ENCODE results near the gene PLCB4.
"Not testable (repeated sequence)": the region's sequence is repeated elsewhere in the genome, so short reads cannot be mapped to it uniquely, and the experiment has no call there.

PLCB4 gene

DNA sequence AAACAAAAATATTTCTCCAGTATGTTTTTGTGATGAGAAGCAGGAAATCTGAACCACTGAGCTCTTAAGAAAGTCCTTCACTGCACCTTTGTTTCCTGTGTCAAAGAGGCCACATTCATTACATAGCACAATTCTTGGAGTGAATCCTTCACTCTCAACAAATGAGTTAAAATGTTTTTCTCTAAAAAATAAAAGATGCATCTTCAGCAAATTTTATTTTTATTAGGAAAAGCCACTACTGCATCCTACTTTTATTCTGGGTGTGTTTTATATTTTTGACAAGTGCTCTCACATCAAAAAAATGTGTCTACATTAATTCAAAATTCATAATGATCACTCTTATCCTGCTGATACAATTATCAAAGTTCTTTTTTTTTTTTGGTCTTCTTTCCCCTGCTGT is 76.3 kb downstream of the PLCB4 start:
- no peak for DNase-seq

DNA sequence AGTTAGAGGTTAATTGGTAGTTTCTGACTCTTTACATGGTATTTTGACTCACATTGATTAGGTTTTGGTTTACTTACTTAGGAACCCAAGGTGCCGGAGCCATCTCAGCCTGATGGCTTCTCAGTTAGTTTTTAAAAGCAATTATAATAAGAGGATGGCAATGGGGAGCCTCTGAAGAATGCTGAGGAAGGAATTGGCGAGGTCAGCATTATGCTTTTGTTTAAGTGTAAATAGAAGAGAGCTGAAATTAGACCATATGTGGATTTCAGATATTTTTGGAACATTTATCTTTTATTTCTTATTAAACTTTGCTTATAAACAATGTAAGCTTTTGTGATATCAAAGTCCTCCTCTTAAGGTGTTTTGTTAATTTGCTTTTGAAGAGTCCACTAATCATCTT is 77.8 kb downstream of the PLCB4 start:
- no peak for DNase-seq

DNA sequence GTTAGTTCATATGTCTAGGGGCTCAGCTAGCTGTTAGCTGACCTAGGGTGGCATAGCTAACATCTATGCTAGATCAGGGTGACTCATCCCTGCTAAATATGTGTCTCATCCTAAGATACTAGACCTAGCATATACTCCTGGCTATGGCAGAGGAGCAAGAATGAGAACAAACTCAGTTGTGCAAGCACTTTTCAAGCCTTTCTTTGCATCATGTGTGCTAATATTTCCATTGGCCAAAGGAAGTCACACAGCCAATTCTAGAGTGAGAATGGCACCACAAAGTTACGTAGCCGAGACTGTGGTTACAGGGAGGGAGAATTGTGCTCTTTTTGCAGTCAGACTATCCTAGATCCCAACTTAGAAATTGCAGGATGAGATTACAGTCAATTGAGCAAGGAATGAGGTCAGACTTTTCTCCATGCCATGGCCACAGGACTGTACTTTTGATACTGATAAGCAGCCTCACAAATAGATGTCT is 78.7 kb downstream of the PLCB4 start:
- DNase-seq = no peak

DNA sequence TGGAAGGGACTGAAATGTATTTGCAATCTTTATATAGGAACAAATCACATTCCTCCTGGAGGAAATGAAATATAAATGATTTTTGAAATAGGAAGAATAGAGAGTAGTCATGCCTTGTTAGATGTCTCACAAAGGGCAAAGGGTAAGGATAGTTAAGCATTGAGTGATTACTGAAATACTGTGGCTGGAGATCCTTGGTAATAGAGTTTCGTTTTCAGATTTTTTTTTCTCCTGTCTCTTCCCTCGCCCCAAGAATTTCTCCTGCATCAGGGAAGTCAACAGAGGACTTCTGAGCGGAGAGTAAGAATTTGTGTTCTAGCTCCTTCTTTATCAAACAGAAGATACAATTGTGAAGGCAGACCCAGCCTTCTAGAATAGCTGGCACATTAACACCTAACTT is 79.4 kb downstream of the PLCB4 start:
- DNase-seq = no peak

GRCh38 chr20:9149087-9149486 is 80.2 kb downstream of the PLCB4 start:
- DNase-seq = no peak

DNA sequence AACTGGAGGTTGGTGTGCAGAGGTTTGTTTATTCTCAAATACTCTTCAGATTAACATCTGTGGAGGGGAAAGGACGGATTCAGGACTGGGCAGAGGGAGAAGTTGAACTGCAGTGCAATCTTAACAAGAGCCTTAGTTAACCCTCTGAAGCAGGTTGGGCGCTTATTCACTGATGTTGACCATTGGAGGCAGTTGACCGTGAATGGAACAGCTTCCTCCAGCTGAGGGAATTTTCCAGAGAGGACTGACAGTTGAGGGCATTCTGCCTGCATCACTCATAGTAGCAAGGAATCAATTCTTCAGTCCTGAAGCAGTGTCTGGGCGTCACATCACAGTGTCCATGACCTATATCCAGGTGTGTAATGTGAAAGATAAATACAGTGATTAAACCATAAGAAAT is 80.9 kb downstream of the PLCB4 start:
- no peak for DNase-seq

- no peak for DNase-seq
Observed at GRCh38 chr20:9150679-9151078, 81.8 kb downstream of the PLCB4 start.

GRCh38 chr20:9152139-9152538 is 83.3 kb downstream of the PLCB4 start:
- DNase-seq = not testable (repeated sequence)

GRCh38 chr20:9154464-9155024 is 85.7 kb downstream of the PLCB4 start:
- no peak for DNase-seq

- DNase-seq = no peak
Observed at GRCh38 chr20:9156529-9157280, 87.8 kb downstream of the PLCB4 start.

GRCh38 chr20:9160331-9160730 is 91.4 kb downstream of the PLCB4 start:
- DNase-seq = no peak

- no peak for DNase-seq
Observed at GRCh38 chr20:9160757-9161156, 91.9 kb downstream of the PLCB4 start.

DNA sequence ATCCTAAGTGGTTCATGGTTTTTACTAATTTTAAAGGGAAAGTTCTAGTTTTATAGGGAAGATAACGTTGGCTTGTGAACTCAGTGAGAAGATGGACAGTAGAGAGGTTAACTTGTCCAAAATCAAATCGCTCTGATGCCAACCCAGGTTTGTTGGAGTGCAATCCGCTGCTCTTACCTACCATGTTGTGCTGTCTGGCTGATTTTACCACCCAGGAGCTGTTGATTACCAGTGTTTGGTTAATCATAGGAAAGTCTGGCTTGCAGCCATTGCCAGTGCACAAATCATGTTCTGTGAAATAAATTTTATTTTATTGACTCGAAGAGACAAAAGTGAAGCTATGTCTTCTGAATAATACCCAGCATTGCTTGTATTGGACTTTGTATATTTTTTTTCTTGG is 92.4 kb downstream of the PLCB4 start:
- DNase-seq = no peak

GRCh38 chr20:9163251-9163650 is 94.4 kb downstream of the PLCB4 start:
- no peak for DNase-seq

DNA sequence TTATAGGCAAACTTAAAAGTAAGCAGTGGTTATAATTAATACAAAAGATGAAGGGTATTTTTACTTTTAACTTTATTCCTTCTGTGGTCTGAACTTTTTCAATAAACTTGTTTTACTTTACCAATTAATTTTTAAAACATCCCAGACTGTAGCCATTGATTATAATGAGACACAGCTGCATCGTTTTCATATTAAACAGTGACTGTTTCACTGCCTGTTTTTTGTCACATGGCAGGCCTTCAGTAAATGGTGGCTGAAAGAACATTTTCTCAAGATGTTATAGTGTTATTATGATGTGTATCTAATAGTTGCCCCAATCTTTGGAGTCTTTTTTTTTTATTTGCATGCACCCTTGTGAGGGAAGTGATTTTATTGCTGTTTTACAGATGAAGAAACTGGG is 95.1 kb downstream of the PLCB4 start:
- DNase-seq = no peak

DNA sequence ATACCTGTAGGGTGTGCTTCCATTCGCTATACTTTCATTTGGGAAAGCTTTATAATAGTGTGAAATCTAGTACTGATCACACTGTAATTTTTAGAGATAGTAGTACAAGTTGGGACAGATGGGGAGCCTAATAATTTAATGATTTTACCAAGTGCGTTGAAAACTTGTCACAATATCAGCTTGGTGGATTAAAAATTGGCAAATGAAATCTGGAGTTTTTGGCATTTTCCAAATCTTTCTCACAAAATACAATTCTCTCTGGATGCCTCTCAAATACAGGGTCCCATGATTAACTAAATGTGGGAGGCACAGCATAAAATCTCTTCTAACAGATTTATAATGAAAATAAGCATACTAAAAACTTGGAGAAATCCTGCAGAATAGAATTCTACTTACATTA is 96.4 kb downstream of the PLCB4 start:
- no peak for DNase-seq

- no peak for DNase-seq
Observed at GRCh38 chr20:9166153-9166780, 97.4 kb downstream of the PLCB4 start.

GRCh38 chr20:9169409-9169808 is 100.5 kb downstream of the PLCB4 start:
- no peak for DNase-seq

DNA sequence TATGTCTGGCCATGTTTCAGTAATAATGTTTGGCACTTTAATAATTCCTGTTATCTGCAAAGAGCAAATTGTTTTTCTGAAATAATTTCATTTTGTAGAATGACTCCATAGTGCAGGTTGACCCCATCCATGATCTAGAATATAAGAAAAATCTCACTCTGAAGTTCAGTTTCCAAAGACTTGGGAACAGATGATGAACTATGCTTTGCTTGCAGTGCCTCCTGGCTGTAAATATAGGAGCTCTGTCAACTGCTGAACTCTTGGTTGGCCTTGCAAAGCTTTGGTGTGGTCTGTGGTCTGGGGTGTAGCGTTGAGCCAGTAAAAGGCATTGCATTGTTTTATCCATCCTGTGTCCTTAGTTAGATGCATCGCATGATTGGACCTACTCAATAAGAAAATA is 104.0 kb downstream of the PLCB4 start:
- no peak for DNase-seq

GRCh38 chr20:9177278-9177677 is 108.4 kb downstream of the PLCB4 start:
- no peak for DNase-seq

- DNase-seq = no peak
Observed at GRCh38 chr20:9179193-9179802, 110.4 kb downstream of the PLCB4 start.

DNA sequence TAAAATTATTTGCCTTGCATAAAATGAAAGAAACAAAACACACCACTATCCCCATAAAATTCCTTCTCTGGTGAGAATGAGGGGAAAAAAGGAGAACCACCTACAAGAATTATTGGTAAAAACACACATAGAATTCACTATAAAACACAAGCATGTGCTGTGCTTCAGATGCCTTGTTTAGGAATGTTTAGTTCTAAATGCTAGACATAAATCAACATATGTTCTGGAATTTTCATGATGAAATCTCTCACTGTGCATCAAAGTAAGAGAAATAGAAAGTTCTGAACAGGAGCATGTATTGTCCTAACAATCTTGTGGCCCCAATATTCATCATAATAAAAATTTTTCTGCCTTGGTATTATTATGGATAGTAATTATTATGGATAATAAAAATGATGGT is 111.0 kb downstream of the PLCB4 start:
- DNase-seq = no peak

GRCh38 chr20:9180481-9181257 is 111.8 kb downstream of the PLCB4 start:
- no peak for DNase-seq
